Gastrocnemius medialis (tissue), 4 donors: Measurements from ENCODE around the gene IQSEC1.
A peak's percentile ranks its signal among the peaks of the same experiment; 100 is the strongest.

Experiments used
- CTCF ChIP-seq, 5 experiments: fragments of 450-650 bp in 3 of 5; fragments of 200-600 bp in 2 of 5; sonication (generic) in 2 of 5; IDR thresholded peaks in 4 of 5; conservative IDR thresholded peaks in 1 of 5; 1 replicate in 4 of 5; 2 replicates in 1 of 5; pipeline ENCODE4 v1.5.1; 2016 to 2019; ENCODE audit warnings: antibody characterized with exemption in 5 of 5, mild to moderate bottlenecking in 3 of 5, moderate library complexity in 3 of 5
- POLR2A ChIP-seq, 2 donors: fragments of 450-650 bp; IDR thresholded peaks; one replicate each; pipeline ENCODE4 v1.6.1; 2017; ENCODE audit warnings: antibody characterized with exemption in 2 of 2, mild to moderate bottlenecking in 2 of 2, moderate library complexity in 2 of 2

- TF ChIP-seq CTCF (IDR thresholded peaks at IDR 0.05 in 4 of 5, conservative IDR thresholded peaks at IDR 0.05 in 1 of 5): no peak
- peak in 1 of 2 donors; percentile 15 for TF ChIP-seq POLR2A (IDR thresholded peaks at IDR 0.05)
These were observed 53.8 kb downstream of the IQSEC1 start for GRCh38 chr3:13019243-13020095.
